ENCODE results near the gene RASL12.
A peak's percentile ranks its signal among the peaks of the same experiment; 100 is the strongest.

RASL12 gene

DNA sequence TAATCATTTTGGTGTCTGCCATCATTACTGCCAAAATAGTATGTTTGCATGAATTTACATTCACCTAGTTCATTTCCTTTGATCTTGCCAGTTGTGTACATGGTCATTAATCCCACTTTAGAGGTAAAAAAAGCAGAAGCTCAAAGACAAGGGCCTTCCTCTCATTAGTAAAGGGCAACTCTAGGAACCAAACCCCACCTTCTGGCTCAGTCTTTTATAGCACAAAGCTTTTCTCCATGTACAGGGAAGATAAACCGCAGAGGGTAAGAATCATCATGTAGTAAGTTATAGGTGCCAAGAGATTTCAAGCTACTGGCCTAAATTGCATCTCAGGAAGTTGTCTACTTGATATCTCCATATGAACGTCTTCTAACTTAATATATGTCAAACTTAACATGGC lies 58.8 kb downstream of the RASL12 start:
- in situ Hi-C loops (cut with MboI; ENCODE audit: low sequenced_read_pairs, unreplicated experiment), result no loop called here
- peak; percentile 25 for DNase-seq (ENCODE audit: low spot score)
- TF ChIP-seq, protein P1, sequence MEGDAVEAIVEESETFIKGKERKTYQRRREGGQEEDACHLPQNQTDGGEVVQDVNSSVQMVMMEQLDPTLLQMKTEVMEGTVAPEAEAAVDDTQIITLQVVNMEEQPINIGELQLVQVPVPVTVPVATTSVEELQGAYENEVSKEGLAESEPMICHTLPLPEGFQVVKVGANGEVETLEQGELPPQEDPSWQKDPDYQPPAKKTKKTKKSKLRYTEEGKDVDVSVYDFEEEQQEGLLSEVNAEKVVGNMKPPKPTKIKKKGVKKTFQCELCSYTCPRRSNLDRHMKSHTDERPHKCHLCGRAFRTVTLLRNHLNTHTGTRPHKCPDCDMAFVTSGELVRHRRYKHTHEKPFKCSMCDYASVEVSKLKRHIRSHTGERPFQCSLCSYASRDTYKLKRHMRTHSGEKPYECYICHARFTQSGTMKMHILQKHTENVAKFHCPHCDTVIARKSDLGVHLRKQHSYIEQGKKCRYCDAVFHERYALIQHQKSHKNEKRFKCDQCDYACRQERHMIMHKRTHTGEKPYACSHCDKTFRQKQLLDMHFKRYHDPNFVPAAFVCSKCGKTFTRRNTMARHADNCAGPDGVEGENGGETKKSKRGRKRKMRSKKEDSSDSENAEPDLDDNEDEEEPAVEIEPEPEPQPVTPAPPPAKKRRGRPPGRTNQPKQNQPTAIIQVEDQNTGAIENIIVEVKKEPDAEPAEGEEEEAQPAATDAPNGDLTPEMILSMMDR (IDR thresholded peaks at IDR 0.05; ENCODE audit: borderline replicate concordance, control extremely low read depth, extremely low read depth, insufficient read depth, missing control alignments), result peak; percentile 22

DNA sequence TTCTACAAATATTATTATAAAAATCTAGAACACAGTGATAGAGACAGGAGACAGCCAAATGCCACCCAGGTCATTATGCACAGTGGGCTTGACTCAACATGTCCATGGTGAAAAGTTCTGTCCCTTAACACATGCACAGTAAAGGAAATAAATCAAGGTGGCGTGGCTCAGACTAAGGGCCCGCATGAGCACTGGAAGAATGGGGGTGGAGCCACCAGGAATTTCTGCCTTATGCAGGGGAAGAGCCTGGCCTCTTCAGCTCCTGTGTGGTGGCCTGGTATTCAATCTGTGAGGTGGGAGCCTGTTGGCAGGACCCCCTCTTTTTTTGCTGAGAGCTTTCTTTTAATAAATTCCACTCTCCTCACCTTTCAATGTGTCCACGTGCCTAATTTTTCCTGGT lies 60.9 kb downstream of the RASL12 start:
- in situ Hi-C loops (cut with MboI; ENCODE audit: low sequenced_read_pairs, unreplicated experiment), result no loop called here
- DNase-seq (ENCODE audit: low spot score), result no peak
- TF ChIP-seq, protein P1 (IDR thresholded peaks at IDR 0.05; ENCODE audit: borderline replicate concordance, control extremely low read depth, extremely low read depth, insufficient read depth, missing control alignments), result no peak

DNA sequence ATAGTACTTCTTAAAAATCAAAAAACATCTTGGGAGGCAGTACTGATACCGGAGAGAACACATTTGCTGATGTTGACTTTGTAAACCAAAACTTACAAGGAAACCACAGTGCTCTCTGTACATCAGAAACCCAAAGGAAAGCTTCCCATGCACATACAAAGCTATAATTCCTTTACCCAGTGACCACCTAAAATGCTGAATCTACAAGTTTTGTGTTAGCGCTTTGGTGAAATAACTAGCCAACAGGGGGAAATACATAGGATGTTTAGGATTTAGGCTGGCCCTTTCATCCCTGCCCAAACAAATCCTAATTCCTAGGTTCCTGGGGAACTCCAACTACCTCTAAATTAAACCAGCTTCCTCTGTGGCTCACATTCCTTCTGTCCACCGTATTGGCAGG lies 62.8 kb downstream of the RASL12 start:
- TF ChIP-seq, protein P1 (IDR thresholded peaks at IDR 0.05; ENCODE audit: borderline replicate concordance, control extremely low read depth, extremely low read depth, insufficient read depth, missing control alignments), result no peak
- in situ Hi-C loops (cut with MboI; ENCODE audit: low sequenced_read_pairs, unreplicated experiment), result no loop called here
- DNase-seq (ENCODE audit: low spot score), result no peak

Data from GM13976 (cell line).